ENCODE results near the gene HCST.
"Not testable (repeated sequence)": the region's sequence is repeated elsewhere in the genome, so short reads cannot be mapped to it uniquely, and the experiment has no call there.

Gene HCST, protein sequence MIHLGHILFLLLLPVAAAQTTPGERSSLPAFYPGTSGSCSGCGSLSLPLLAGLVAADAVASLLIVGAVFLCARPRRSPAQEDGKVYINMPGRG

DNA sequence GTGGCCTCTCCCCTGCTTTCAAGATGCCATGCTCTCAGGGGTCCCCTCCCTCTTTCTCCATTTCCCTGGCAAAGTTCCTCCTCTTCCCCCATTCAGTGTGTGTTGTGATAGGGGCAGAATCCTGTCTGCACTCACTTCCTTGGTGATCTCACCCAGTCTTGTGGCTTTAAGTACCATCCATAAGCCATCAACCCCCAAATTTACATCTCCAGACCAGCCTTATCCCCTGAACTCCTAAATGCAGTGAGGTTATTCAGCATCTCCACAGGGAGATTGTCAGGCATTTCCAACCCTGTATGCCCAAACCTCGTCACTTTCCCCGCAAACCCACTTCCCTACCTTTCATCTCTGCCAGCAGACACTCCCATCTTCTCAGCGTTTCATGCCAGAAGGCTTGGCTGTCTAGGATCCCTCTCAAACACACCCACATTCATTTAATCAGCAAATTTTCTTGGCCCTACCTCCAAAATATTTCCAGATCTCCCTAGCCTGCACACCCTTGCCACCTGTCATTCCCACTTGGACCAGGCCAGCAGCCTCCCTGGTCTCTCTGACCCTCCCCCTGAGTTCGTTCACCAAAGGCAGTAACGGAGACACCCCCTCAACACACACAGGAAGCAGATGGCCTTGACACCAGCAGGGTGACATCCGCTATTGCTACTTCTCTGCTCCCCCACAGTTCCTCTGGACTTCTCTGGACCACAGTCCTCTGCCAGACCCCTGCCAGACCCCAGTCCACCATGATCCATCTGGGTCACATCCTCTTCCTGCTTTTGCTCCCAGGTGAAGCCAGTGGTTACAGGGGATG is at the start of gene HCST:
Gene HCST (plus strand): TSS at position 676 of the 808 bp plus-strand sequence. CDS start 65 bp downstream, at position 741.
- DNase-seq = peak; percentile 26

DNA sequence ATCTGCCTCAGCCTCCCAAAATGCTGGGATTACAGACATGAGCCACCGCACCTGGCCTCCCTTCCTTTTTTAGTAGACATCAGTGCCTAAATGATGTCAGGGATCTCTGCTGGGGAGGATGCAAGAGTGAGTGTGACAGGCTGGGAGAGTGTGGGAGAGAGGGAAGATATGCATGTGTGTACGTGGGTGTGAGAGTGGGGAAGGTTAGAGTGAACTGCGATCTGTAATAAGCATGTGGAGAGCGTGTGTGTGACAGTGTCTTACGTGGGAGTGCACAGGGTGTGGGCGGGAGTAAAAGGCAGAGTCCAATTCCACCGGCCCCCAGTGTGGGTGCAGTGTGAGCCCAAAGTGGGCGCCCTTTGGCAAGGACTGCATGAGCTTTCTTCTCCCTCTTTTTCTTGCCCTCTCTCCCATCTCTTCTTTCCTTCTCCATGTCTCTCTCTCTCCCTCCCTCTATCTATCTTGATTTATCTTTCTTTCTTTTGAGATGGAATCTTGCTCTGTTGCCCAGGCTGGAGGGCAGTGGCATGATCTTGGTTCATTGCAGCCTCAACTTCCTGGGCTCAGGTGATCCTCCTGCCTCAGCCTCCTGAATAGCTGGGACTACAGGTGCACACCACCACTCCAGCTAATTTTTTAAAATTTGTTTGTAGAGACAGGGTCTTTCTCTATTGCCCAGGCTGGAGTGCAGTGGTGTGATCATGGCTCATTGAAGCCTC is 49.1 kb upstream of the HCST start:
- DNase-seq = no peak

DNA sequence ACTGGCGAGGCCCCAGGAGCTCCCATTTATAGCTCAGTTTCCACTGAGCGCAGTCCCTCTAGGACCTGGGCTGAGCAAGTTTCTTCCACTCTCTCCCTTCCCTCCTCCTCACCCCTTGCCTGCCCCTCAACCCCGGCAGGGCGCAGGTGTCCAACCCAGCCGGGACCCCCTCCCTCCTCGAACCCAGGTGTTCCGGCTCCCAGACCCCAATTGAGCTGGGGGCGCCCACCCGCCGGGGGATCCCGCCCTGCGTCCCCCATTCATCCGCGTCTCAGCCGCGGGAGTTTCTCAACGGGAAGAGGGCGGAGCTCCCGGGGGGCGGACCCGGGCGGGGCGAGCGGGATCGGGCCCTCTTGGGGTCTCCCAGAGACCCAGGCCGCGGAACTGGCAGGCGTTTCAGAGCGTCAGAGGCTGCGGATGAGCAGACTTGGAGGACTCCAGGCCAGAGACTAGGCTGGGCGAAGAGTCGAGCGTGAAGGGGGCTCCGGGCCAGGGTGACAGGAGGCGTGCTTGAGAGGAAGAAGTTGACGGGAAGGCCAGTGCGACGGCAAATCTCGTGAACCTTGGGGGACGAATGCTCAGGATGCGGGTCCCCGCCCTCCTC is 45.7 kb upstream of the HCST start, which contains the start of gene KIRREL2:
Gene KIRREL2 (plus strand): TSS at position 366 of the 604 bp plus-strand sequence. CDS start 209 bp downstream, at position 575.
- DNase-seq = no peak

DNA sequence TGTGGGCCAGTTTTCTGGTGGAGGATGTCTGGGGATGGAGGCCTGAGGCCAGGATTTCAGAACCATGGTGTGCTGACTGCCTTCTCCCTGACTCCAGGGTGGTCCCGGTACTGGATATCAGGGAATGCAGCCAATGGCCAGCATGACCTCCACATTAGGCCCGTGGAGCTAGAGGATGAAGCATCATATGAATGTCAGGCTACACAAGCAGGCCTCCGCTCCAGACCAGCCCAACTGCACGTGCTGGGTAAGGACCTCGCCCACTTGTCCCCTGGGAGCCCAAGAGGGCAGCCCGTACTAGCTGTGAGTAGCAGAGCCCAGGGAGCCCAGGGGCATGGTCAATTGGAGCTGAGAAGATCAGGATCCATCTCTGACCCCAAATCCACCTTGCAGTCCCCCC is 44.0 kb upstream of the HCST start:
- DNase-seq = no peak

DNA sequence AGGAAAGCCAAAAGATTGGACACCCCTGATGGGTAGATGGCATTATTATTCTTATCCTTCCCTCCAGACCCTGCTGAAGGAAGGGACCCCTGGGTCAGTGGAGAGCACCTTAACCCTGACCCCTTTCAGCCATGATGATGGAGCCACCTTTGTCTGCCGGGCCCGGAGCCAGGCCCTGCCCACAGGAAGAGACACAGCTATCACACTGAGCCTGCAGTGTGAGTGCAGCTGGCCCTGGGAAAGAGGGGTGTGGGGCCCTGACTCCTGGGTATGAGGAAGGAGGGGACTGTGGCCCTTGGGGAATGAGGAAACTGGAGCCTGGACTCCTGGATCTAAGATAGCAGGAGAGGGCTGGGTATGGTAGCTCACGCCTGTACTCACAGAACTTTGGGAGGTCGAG is 42.9 kb upstream of the HCST start:
- DNase-seq = no peak

DNA sequence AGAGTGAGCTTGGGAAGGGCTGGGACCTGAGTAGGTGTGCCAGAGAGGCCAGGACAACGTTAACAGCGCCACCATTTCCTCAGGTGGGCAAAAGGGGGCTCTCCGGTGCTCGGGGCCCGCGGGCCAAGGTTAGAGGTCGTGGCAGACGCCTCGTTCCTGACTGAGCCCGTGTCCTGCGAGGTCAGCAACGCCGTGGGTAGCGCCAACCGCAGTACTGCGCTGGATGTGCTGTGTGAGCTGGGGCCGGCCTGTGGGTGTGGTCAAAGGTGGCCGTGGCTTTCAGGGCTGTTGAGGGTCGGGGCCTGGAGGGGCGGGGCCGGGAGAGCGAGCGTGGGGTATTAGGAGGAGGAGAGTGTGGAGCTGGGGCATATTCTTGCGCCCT is 41.9 kb upstream of the HCST start:
- no peak for DNase-seq

DNA sequence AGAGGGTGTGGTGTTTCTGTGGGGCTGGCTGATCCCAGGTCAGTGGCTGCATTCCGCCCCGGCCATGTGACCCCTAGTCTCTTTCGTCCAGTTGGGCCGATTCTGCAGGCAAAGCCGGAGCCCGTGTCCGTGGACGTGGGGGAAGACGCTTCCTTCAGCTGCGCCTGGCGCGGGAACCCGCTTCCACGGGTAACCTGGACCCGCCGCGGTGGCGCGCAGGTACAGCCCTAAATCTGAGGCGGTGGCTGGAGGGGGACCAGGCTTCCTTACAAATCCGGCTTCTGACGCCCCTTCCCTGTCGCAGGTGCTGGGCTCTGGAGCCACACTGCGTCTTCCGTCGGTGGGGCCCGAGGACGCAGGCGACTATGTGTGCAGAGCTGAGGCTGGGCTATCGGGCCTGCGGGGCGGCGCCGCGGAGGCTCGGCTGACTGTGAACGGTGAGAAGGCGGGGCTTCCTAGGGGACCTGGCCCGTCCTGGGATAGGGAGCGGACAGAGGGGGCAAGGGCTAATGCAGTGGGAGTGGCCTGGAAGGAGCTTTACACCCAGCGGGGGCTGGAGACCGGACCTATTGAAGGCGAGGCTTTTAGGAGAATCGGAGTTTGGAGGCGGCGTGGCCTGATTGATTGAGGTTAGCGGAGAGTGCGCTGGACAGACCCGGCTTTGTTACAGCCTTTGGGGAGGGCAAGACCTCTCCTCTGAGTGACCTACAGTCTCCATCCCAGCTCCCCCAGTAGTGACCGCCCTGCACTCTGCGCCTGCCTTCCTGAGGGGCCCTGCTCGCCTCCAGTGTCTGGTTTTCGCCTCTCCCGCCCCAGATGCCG is 41.3 kb upstream of the HCST start:
- no peak for DNase-seq

DNA sequence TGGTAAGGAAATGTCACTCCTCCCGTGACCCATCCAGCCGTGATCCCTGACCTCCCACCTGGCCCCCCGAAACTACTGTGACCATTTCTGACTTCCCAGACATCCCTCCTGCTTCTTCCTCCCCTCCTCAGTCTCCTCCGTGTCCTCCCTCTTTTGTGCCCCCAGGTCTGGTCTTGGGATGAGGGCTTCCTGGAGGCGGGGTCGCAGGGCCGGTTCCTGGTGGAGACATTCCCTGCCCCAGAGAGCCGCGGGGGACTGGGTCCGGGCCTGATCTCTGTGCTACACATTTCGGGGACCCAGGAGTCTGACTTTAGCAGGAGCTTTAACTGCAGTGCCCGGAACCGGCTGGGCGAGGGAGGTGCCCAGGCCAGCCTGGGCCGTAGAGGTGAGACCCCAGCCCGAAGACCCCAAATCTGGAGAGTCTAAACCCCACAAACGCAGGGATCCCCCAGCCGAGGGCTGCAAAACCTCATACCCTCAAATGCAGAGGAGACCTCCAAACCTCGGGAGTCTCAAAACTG is 40.6 kb upstream of the HCST start:
- no peak for DNase-seq

DNA sequence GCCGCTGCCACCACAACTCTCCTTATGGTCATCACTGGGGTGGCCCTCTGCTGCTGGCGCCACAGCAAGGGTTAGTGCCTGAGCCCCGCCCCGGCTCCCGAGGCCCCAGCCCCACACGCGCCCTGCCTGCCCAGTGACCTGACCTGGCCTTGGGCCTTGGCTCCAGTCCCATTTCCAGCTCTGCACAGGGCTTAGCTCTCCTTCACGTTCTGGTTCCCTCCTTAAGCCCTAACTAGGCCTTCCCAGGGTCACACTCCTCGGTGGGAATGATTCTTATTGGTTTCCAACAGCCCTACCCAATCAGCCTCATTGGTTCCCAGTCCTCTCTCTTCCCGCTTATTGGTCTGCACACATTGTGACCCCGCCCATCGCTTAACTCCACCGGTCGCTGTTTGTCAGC is 39.8 kb upstream of the HCST start:
- DNase-seq = no peak

DNA sequence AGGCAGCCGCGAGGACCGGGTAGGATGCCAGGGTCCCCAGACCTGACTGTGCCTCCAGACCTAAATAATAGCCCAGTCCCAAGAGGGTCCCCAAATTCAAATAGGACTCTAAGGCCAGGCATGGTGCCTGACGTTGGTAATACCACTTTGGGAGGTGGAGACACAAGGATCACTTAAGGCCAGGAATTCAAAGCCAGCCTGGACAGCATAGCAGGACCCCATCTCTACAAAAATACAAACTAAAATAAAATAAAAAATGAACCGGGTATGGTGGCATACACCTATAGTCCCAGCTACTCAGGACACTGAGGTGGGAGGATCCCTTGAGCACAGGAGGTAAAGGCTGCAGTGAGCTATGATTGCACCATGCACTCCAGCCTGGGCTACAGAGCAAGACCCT is 39.3 kb upstream of the HCST start:
- DNase-seq = no peak

DNA sequence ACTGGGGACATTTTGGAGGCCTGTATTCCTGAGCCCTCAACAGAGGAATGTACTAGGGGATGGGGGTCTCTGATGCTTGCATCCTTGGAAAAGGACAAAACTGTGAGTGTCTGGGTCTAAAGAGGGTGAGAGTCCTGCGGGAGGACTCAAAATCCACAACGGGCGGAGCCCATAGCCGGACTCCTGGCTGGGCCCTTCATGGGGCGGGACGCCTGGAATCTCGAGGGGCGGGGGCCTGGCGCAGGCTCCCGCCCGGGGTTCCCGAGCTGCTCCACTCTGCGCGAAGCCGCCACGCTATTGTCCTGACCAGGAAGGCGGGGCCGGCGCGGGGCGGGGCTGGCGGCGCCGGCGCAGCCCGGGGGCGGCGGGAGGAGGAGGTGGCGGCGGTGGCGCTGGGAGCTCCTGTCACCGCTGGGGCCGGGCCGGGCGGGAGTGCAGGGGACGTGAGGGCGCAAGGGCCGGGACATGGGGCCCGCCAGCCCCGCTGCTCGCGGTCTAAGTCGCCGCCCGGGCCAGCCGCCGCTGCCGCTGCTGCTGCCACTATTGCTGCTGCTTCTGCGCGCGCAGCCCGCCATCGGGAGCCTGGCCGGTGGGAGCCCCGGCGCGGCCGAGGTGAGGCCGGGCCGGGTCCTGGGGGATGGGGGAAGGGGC is 34.0 kb upstream of the HCST start, which contains the start of gene APLP1:
Gene APLP1 (plus strand): TSS at position 403 of the 651 bp plus-strand sequence. CDS start 63 bp downstream, at position 466.
- peak; percentile 33 for DNase-seq

DNA sequence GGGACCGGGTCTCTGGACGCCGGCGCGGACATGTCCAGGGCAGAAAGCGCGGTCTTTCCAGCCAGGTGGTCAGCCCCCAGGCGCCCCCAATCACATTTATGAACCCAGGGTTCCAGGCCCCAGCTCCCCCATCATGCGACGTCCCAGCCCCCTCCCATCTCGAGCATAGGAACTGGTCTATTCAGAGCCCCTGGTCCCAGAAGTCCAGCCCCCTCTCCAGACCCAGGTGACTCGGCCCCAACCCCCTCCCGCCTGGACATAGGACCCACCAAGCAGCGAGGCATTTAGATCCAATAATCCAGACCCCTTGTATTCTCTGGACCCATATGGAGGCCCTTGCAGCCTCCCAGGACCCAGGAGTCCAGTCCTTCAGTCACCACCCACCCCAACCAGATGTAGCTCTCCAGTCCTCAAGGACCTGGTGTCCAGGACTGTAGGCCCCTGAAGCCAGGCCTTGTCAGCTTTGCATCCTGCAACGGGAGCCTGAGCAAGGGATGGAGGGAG is 33.5 kb upstream of the HCST start:
- no peak for DNase-seq

DNA sequence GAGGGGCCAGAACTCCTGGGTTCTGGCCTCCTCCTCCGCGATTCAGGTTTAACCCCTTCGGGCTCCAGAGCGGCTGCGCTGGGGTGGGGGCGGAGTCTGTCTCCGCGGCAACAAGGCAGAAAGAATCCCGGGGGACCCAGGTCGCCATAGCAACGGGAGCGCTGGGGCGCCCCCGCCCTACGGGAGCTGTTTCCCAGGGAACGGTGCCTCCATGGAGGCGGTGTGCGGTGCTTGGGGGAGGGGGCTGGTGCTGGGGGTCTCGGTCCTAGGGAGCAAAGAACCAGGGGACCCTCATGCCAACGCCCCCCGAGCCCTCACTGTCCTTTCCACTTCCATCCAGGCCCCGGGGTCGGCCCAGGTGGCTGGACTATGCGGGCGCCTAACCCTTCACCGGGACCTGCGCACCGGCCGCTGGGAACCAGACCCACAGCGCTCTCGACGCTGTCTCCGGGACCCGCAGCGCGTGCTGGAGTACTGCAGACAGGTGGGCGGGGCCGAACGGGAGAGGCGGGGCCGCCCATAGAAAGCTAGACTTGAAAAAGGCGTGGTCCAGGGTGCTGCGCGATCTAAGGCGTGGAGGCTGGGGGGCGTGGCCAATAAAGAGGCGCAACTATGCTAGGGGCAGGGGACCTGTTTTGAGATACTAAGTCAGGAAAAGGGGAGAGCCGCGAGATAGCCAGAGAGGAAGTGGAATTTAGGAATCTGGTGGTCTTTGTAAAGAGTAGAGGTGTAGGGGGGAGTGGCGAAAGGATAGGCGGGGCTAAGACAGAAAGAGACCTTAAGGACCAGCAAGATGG is 32.8 kb upstream of the HCST start:
- DNase-seq = peak; percentile 90

DNA sequence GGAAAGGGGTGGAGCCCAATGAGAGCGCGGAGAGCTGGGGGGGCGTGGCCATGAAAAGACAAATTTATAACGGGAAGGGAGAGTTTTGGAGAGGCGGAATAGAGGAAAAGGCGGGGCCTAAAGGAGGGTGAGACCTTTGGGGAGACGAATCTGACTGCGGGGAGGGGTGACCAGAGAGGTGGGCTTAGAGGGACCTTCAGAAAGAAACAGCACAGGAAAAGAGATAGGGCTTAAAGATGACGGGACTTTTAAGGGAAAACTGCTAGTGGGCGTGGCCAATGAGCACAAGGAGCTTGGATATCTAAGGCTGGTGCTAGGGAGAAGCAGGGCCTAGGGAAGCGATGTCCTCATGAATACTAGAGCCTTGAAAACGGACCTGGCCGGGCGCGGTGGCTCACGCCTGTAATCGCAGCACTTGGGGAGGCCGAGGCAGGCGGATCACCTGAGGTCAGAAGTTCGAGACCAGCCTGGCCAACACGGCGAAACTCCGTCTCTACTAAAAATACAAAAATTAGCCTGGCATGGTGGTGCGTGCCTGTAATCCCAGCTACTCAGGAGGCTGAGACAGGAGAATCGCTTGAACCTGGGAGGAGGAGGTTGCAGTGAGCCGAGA is 32.1 kb upstream of the HCST start:
- not testable (repeated sequence) for DNase-seq

DNA sequence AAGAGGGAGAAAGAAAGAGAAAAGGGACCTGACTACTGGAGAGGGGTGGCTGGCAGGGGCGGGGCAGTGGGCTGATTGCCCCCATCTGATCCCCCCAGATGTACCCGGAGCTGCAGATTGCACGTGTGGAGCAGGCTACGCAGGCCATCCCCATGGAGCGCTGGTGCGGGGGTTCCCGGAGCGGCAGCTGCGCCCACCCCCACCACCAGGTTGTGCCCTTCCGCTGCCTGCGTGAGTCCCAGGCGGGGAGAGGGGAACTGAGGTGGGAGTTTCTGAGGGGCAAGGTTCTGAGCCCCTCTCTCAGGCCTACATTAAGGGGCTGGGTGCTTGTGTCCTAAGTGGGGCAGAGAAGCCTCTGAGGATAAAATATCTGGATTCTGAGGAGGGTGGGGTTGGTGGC is 31.5 kb upstream of the HCST start:
- no peak for DNase-seq

DNA sequence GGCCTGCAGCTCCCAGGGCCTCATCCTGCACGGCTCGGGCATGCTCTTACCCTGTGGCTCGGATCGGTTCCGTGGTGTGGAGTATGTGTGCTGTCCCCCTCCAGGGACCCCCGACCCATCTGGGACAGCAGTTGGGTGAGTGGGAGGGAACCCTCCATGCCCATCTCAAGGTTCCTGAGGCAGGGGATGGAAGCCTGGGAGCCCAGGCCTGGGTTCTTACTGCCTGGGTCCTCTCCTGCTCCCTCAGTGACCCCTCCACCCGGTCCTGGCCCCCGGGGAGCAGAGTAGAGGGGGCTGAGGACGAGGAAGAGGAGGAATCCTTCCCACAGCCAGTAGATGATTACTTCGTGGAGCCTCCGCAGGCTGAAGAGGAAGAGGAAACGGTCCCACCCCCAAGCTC is 30.7 kb upstream of the HCST start:
- no peak for DNase-seq

DNA sequence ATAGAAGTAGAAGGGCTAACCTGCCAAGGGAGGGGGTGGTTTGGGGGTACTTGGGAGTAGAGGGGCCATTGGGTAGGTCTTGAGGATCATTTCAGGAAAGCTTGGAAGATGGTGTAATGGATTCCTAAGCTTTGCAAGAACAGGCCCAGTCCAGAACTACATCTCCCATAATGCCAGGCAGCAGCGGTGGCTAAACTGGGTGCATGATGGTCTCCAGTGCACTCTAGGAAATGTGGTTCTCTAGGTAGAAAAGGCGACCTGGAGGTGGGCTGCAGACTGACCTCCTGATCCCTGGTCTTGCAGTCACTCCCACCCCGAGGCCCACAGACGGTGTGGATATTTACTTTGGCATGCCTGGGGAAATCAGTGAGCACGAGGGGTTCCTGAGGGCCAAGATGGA is 30.1 kb upstream of the HCST start:
- DNase-seq = no peak

DNA sequence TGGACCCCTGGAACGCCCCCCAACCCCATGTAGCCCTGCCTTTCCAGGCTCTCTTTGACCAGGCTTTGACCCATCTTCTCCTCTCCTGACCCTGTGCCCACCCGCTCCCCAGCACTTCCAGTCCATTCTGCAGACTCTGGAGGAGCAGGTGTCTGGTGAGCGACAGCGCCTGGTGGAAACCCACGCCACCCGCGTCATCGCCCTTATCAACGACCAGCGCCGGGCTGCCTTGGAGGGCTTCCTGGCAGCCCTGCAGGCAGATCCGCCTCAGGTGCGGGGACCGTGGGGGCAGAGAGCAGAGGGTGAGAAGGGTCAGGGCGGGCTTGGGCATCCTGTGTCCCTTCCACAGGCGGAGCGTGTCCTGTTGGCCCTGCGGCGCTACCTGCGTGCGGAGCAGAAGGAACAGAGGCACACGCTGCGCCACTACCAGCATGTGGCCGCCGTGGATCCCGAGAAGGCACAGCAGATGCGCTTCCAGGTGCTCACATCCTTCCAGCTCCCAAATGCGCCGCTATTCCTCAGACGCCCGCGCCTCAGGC is 27.9 kb upstream of the HCST start:
- DNase-seq = no peak

DNA sequence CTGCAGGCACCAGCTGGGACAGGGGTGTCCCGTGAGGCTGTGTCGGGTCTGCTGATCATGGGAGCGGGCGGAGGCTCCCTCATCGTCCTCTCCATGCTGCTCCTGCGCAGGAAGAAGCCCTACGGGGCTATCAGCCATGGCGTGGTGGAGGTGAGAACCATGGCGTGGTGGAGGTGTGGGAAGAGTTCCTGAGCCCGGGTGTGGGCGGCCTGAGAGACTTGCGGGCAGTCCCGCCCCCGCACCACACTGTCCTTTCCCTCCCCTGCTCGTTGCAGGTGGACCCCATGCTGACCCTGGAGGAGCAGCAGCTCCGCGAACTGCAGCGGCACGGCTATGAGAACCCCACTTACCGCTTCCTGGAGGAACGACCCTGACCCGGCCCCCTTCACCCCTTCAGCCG is 23.3 kb upstream of the HCST start:
- no peak for DNase-seq

DNA sequence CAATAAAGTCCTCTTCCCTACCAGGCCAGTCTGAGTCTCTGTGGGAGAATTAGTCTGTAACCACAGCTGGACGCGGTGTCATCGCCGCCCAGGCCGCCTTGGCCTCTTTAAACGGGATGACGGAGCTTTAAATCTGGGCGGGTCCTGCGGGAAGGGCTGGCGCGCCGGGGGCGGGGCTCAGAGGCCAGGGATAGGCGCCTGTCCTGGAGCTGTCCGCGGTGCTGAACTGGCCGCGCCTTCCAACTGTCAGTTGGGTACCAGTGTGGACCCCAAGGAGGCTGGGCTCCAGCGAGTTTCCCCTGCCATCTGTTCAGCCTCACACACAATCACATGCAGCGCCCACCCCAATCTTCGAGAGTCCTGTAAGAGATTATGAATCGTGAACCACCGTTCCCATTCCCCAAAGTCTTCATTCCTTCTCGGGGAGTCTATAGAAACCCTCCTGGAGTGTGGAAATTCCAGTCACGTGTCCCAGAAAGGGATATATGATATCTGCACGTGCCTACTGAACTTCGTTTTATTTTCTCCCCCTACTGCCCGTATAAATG is 22.5 kb upstream of the HCST start:
- DNase-seq = peak; percentile 85

Data from hematopoietic multipotent progenitor cell treated with erythropoietin and hydrocortisone succinate and interleukin-3 and kit ligand, for 8 days (in vitro differentiated cells).